Measurements from ENCODE around the gene FRYL. TPM values are rescaled to one million over a fixed set of nuclear protein-coding genes. Genes with fewer than 3 reads are reported as not detected.

Gene FRYL
- total RNA-seq, 4 donors from 2014 or later = 62.5 to 119 (median 98.8) TPM

DNA sequence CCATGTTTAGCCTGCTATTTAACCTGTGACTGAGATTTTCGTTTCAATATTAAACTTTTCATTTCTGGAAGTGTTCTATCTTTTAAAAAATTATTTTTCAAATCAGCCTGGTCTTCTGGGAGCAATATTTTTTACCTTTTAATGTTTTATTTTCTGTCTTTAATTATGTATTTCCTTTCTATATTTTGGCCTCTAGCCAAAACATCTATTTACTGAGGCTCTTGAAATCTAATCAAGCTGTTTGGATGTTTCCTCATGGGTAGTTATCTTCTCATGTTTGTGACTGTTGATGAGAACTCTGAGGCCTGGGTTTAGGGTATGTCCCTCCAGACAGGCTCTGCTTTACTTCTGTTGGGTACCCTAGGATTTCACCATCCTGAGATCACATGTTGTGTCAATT is 307.3 kb downstream of the FRYL start:
- Histone ChIP-seq H3K9me3 (no peaks in the 10 kb centered on the region), H3K36me3 (no peaks in the 10 kb centered on the region), H3K4me3 (no peak overlapping the region), H3K27me3 (no peaks in the 10 kb centered on the region), H3K27ac (no peak overlapping the region), H3K4me1 (no peaks in the 10 kb centered on the region)
- no peak for DNase-seq
- no peak for TF ChIP-seq POLR2A (IDR thresholded peaks at IDR 0.05)
- TF ChIP-seq, protein P1, sequence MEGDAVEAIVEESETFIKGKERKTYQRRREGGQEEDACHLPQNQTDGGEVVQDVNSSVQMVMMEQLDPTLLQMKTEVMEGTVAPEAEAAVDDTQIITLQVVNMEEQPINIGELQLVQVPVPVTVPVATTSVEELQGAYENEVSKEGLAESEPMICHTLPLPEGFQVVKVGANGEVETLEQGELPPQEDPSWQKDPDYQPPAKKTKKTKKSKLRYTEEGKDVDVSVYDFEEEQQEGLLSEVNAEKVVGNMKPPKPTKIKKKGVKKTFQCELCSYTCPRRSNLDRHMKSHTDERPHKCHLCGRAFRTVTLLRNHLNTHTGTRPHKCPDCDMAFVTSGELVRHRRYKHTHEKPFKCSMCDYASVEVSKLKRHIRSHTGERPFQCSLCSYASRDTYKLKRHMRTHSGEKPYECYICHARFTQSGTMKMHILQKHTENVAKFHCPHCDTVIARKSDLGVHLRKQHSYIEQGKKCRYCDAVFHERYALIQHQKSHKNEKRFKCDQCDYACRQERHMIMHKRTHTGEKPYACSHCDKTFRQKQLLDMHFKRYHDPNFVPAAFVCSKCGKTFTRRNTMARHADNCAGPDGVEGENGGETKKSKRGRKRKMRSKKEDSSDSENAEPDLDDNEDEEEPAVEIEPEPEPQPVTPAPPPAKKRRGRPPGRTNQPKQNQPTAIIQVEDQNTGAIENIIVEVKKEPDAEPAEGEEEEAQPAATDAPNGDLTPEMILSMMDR (IDR thresholded peaks at IDR 0.05) = no peak
- intact Hi-C loops (cut with DNase I; ENCODE audit: low total_unique reads) = no loop called here

- TF ChIP-seq, protein P1 (IDR thresholded peaks at IDR 0.05) = no peak
- no peak for TF ChIP-seq POLR2A (IDR thresholded peaks at IDR 0.05)
Observed at GRCh38 chr4:48470570-48470969, 309.5 kb downstream of the FRYL start.

DNA sequence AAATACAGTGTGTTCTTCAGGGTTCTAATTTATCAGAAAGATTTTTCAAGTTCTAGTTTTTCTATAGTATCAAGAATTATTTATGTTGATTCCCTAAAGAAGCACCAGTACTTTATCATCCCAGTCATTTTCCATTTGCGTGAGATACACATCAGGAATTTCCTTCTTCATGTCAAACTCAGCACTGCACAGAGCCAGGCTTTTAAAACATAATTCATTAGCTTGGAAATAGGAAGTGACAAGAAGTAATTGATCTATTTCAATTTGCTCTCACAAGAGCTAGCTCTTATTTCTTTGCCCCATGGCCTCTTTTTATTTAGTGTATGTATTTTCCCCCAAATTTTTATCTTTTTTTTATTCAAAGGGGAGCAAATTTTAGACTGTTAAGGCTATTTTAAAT is 309.9 kb downstream of the FRYL start:
- no peak for DNase-seq
- Histone ChIP-seq H3K27me3 (no peaks in the 10 kb centered on the region), H3K4me3 (no peak overlapping the region), H3K9me3 (no peaks in the 10 kb centered on the region), H3K36me3 (no peaks in the 10 kb centered on the region), H3K27ac (no peak overlapping the region), H3K4me1 (no peaks in the 10 kb centered on the region)
- intact Hi-C loops (cut with DNase I; ENCODE audit: low total_unique reads) = no loop called here
- TF ChIP-seq POLR2A (IDR thresholded peaks at IDR 0.05) = no peak
- TF ChIP-seq, protein P1 (IDR thresholded peaks at IDR 0.05) = no peak

More at GRCh38 chr4:48470570-48470969, 309.5 kb downstream of the FRYL start:
- intact Hi-C loops (cut with DNase I; ENCODE audit: low total_unique reads) = no loop called here
- no peaks in the 10 kb centered on the region for H3K4me1 ChIP-seq
- no peak overlapping the region for H3K4me3 ChIP-seq
- no peaks in the 10 kb centered on the region for H3K9me3 ChIP-seq
- H3K36me3 ChIP-seq = no peaks in the 10 kb centered on the region
- H3K27ac ChIP-seq = no peak overlapping the region
- H3K27me3 ChIP-seq = no peaks in the 10 kb centered on the region
- DNase-seq = no peak

- H3K27me3 ChIP-seq = no peaks in the 10 kb centered on the region
- intact Hi-C loops (cut with DNase I; ENCODE audit: low total_unique reads) = no loop called here
- no peaks in the 10 kb centered on the region for H3K9me3 ChIP-seq
- no peaks in the 10 kb centered on the region for H3K36me3 ChIP-seq
- H3K27ac ChIP-seq = no peak overlapping the region
- no peak for DNase-seq
- H3K4me1 ChIP-seq = no peaks in the 10 kb centered on the region
- H3K4me3 ChIP-seq = no peak overlapping the region
- TF ChIP-seq, protein P1 (IDR thresholded peaks at IDR 0.05) = no peak
- no peak for TF ChIP-seq POLR2A (IDR thresholded peaks at IDR 0.05)
Observed at GRCh38 chr4:48467891-48468290, 312.2 kb downstream of the FRYL start.

DNA sequence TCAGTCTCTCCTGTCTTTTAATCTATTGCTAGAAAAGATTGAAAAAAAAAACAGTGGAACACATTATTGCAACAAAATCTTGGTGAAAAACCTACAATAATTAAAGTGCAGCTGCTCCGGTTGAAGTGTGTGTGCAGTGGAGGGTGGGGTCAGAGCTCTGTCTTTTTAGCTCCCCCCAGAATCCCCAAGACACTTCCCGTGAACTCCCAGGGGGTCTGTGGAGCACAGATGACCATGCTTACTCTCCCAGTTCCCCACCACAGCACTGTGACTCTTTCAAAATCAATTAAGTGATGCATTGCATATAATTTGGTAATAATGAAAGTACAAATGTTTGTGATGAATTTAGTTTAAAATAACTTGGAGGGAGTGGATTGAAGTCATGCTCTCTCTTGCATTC is 312.6 kb downstream of the FRYL start:
- H3K27ac ChIP-seq = no peak overlapping the region
- no peaks in the 10 kb centered on the region for H3K9me3 ChIP-seq
- intact Hi-C loops (cut with DNase I; ENCODE audit: low total_unique reads) = no loop called here
- no peak for TF ChIP-seq POLR2A (IDR thresholded peaks at IDR 0.05)
- TF ChIP-seq, protein P1 (IDR thresholded peaks at IDR 0.05) = no peak
- no peak for DNase-seq
- no peaks in the 10 kb centered on the region for H3K27me3 ChIP-seq
- H3K36me3 ChIP-seq = no peaks in the 10 kb centered on the region
- no peaks in the 10 kb centered on the region for H3K4me1 ChIP-seq
- H3K4me3 ChIP-seq = no peak overlapping the region

Measured in uterus (tissue), 4 donors.